Measurements from ENCODE around the gene KAT5.
"Not testable (repeated sequence)": the region's sequence is repeated elsewhere in the genome, so short reads cannot be mapped to it uniquely, and the experiment has no call there.

- TF ChIP-seq CTCF (conservative IDR thresholded peaks at IDR 0.05; ENCODE audit: low read length); EZH2phosphoT487 (IDR thresholded peaks at IDR 0.05; ENCODE audit: borderline replicate concordance, low read depth, low read length): not testable (repeated sequence)
Observed at GRCh38 chr11:65762816-65763215, 50.8 kb downstream of the KAT5 start.
